Mononuclear cell (primary cell): ENCODE measurements around the gene SLC39A10. TPM values are rescaled to one million over a fixed set of nuclear protein-coding genes. Genes with fewer than 3 reads are reported as not detected.

ENCODE experiments used
- H3K27me3 ChIP-seq: 2 replicates; pipeline ENCODE4 v1.6.0; 2011; ENCODE audit warnings: low read length, control low read depth; ENCODE audit not compliant: insufficient read depth
- H3K4me1 ChIP-seq: 2 replicates; pipeline ENCODE4 v1.5.1; 2011; ENCODE audit warnings: mild to moderate bottlenecking, low read length, control low read depth; ENCODE audit not compliant: insufficient read depth
- H3K4me3 ChIP-seq: 2 replicates; pipeline ENCODE4 v1.5.1; 2011; ENCODE audit warnings: mild to moderate bottlenecking, low read length, moderate library complexity
- H3K9me3 ChIP-seq: 2 replicates; pipeline ENCODE4 v1.5.1; 2011; ENCODE audit warnings: low read depth, mild to moderate bottlenecking, control low read depth, low read length
- total RNA-seq: library from RNA; depleted of rRNA; stranded (reverse); fragments of >200 nt; gene quantifications from one replicate; pipeline ENCODE4 v1.2.3, GENCODE V29; 2012

Gene SLC39A10
- 52.7 TPM for total RNA-seq

- Histone ChIP-seq H3K4me3 (peak within 1 kb of the TSS; percentile 82), H3K27me3 (no peaks in the 10 kb centered on the region), H3K9me3 (no peaks in the 10 kb centered on the region), H3K4me1 (peaks cover 31% of the 10 kb centered on the region)
These were observed at the start of gene SLC39A10 for GRCh38 chr2:195656859-195657633. Gene SLC39A10, plus strand, starts transcription at chr2:195657226. Its CDS starts 22,817 bp downstream, at chr2:195680043.

DNA sequence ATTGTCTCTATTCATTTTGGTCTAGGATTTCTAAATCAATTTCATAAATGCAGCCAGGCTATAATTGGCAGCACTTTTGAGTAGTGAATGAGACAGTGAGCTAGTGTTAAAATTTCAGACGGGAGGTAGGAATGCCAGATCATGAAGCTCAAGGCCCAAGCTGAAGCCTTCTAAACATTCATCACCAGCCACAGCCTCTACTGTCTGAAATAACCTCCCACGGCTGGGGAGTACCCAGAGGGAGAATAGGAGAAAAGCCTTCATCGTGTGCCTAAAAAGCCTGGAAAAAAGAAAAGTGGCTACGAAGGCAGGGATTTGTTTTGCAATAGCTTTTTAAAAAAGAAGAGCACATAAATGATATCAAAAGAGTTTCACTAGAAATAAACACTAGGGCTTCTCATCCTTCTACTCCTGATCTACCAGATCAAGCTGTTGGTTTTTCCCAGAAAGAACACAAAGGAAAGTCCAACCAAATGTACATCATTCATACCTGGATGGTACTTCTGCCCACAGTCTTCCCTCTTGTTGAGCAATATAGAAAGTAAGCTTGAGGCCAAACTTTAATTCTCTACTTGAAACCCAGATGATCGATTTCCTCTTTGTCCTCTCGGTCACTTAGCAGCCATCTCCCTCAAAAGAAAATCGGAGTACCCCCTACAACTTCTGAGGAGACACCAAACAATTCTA is 48.1 kb upstream of the SLC39A10 start:
- Histone ChIP-seq H3K9me3 (no peaks in the 10 kb centered on the region), H3K27me3 (no peaks in the 10 kb centered on the region), H3K4me3 (no peak overlapping the region), H3K4me1 (peaks cover 13% of the 10 kb centered on the region)

DNA sequence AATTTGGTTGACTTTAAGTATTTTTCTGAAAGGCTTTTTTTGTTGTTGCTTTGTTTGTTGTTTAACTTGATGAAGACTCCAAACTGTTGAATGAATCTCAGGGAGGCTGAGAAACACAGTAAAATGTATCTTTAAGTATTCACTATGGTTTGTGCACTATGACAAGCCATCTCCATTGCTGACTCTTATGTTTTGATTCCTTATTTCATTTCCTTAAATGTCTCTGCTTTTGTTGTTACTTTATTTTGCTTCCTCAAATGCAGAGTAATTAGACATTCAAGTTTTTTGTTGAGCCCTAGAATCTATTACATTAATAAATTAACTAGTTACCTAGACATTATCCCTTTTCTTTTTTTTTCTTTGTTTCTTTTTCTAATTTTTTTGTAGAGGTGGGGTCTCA is 46.3 kb upstream of the SLC39A10 start:
- Histone ChIP-seq H3K27me3 (no peaks in the 10 kb centered on the region), H3K9me3 (no peaks in the 10 kb centered on the region), H3K4me3 (no peak overlapping the region), H3K4me1 (peaks cover 13% of the 10 kb centered on the region)

GRCh38 chr2:195612611-195613495 is 44.2 kb upstream of the SLC39A10 start:
- Histone ChIP-seq H3K9me3 (no peaks in the 10 kb centered on the region), H3K4me1 (peaks cover 13% of the 10 kb centered on the region), H3K4me3 (no peak overlapping the region), H3K27me3 (no peaks in the 10 kb centered on the region)

DNA sequence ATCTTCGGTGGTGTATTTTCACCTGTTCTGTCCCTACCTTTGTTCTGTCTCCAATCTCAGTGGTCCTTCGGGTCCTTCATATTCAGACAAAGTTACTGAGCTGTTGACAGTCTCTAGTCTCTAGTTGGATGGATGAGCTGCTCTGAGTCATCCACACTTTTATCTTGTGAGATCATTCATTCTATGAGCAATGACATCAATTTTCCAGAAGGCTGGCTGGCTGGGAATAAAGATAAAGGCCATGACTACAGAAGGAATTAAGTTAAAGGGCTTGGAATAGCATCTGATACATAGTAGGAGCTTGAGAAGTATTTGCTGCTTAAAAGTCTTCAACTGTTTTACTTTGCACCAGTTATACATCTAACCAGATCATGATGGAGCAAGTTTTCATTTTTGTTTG is 43.1 kb upstream of the SLC39A10 start:
- Histone ChIP-seq H3K9me3 (no peaks in the 10 kb centered on the region), H3K4me3 (no peak overlapping the region)

DNA sequence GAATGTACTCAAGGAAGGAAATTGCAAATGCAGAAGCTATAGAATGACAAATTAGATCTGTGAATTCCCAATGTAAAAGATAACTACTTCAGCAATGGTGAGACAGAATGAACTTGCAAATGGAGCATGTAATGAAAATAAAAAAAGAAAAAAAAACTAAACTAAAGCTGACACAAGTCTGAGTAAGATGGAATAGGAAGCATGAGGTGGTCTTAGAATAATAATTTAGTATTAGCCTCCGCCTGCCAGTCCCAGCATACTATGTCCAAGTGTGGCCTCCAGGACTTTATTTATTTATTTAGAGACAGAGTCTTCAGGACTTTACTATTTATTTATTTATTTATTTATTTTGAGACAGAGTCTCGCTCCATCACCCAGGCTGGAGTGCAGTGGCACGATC is 37.4 kb upstream of the SLC39A10 start:
- no peaks in the 10 kb centered on the region for H3K4me1 ChIP-seq
- no peak overlapping the region for H3K4me3 ChIP-seq
- H3K9me3 ChIP-seq, result no peaks in the 10 kb centered on the region
- H3K27me3 ChIP-seq, result no peaks in the 10 kb centered on the region

More for the DNA sequence above, 43.1 kb upstream of the SLC39A10 start:
- H3K27me3 ChIP-seq, result no peaks in the 10 kb centered on the region
- peaks cover 13% of the 10 kb centered on the region for H3K4me1 ChIP-seq

GRCh38 chr2:195620501-195620900 is 36.5 kb upstream of the SLC39A10 start:
- Histone ChIP-seq H3K9me3 (no peaks in the 10 kb centered on the region), H3K27me3 (no peaks in the 10 kb centered on the region), H3K4me1 (no peaks in the 10 kb centered on the region), H3K4me3 (no peak overlapping the region)

- Histone ChIP-seq H3K27me3 (no peaks in the 10 kb centered on the region), H3K4me1 (no peaks in the 10 kb centered on the region), H3K4me3 (no peak overlapping the region), H3K9me3 (no peaks in the 10 kb centered on the region)
These were observed 34.1 kb upstream of the SLC39A10 start for GRCh38 chr2:195622966-195623365.

- Histone ChIP-seq H3K4me3 (no peak overlapping the region), H3K27me3 (no peaks in the 10 kb centered on the region), H3K9me3 (no peaks in the 10 kb centered on the region), H3K4me1 (no peaks in the 10 kb centered on the region)
These were observed 30.5 kb upstream of the SLC39A10 start for GRCh38 chr2:195626507-195626906.

DNA sequence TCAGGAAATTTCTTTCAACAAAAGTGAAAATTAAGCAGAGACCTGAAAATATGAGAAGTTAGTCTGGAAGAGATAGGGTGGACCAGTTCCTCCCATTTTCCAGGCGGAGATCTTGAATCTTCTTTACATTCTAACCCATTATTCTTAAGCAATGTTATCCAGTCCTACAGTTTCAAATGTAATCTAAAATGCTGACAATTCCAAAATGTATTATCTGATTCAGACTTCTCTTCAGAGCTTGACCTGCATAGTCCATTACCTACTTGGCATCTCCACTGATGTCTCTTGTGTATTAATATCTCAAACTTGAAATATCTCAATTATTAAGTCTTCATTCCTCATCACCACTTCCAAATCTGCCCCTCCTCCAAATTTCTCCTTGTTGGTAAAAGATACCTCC is 28.4 kb upstream of the SLC39A10 start:
- H3K4me1 ChIP-seq, result peaks cover 19% of the 10 kb centered on the region
- H3K27me3 ChIP-seq, result no peaks in the 10 kb centered on the region
- no peak overlapping the region for H3K4me3 ChIP-seq
- H3K9me3 ChIP-seq, result no peaks in the 10 kb centered on the region

- no peaks in the 10 kb centered on the region for H3K27me3 ChIP-seq
- peaks cover 27% of the 10 kb centered on the region for H3K4me1 ChIP-seq
- no peak overlapping the region for H3K4me3 ChIP-seq
- H3K9me3 ChIP-seq, result no peaks in the 10 kb centered on the region
These were observed 24.0 kb upstream of the SLC39A10 start for GRCh38 chr2:195632856-195633572.

- Histone ChIP-seq H3K9me3 (no peaks in the 10 kb centered on the region), H3K27me3 (no peaks in the 10 kb centered on the region), H3K4me1 (peaks cover 27% of the 10 kb centered on the region), H3K4me3 (no peak overlapping the region)
These were observed 23.5 kb upstream of the SLC39A10 start for GRCh38 chr2:195633573-195633870.

DNA sequence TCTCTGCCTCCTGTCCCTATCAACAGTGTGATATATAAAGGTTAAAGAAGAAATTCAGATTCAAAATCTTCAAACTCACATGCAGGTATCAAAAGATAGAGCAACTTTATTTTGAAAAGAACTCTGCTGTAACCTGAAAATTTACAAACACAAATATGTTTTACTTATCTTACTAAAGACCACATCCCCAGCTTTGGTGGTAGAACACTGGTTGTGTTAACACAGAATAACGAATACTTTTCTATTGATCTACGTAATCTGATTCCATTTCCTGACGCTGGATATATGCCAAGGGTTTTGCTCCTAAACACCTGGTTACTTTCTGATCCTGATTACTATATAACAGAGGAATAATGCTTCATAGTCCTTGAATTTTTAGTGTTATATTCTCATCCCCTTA is 23.1 kb upstream of the SLC39A10 start:
- H3K4me3 ChIP-seq, result no peak overlapping the region
- H3K27me3 ChIP-seq, result no peaks in the 10 kb centered on the region
- H3K9me3 ChIP-seq, result no peaks in the 10 kb centered on the region
- peaks cover 27% of the 10 kb centered on the region for H3K4me1 ChIP-seq

- Histone ChIP-seq H3K4me3 (no peak overlapping the region), H3K4me1 (peaks cover 32% of the 10 kb centered on the region), H3K9me3 (no peaks in the 10 kb centered on the region), H3K27me3 (no peaks in the 10 kb centered on the region)
These were observed 20.1 kb upstream of the SLC39A10 start for GRCh38 chr2:195636890-195637289.

DNA sequence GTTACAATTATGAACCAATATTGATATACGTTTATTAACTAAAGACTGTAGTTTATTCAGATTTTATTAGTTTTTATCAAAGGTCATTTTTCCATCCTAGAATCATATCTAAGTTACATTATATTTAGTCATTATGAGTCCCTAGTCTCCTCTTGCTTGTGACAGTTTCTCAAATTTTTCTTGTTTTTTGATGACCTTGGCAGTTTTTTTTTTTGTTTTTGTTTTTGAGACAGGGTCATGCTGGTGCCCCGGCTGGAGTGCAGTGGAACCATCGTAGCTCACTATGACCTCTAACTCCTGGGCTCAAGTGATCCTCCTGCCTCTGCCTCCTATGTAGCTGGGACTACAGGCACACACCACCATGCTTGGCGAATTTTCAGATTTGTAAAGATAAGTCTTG is 18.3 kb upstream of the SLC39A10 start:
- Histone ChIP-seq H3K9me3 (no peaks in the 10 kb centered on the region), H3K27me3 (no peaks in the 10 kb centered on the region)

More for the DNA sequence above, 18.3 kb upstream of the SLC39A10 start:
- H3K4me3 ChIP-seq, result no peak overlapping the region
- peaks cover 29% of the 10 kb centered on the region for H3K4me1 ChIP-seq
